Gastroesophageal sphincter (tissue), 3 donors: ENCODE results near the gene USP28.

Source experiments
- POLR2A ChIP-seq, 2 donors: fragments of 450-650 bp; IDR thresholded peaks; one replicate each; pipeline ENCODE4 v1.6.1; 2017; ENCODE audit warnings: antibody characterized with exemption in 2 of 2, mild to moderate bottlenecking in 2 of 2, moderate library complexity in 1 of 2
- POLR2AphosphoS5 ChIP-seq: sonication (generic); formaldehyde crosslinking; IDR thresholded peaks from one replicate; pipeline ENCODE4 v1.6.1; 2017; ENCODE audit warnings: antibody characterized with exemption
- TF ChIP-seq, protein P1 (sequence below), 4 experiments: fragments of 200-600 bp in 2 of 4; fragments of 450-650 bp in 2 of 4; sonication (generic) in 1 of 4; IDR thresholded peaks; one replicate each; pipeline ENCODE4 v1.5.1; 2017 to 2019; ENCODE audit warnings: antibody characterized with exemption in 4 of 4, mild to moderate bottlenecking in 2 of 4, moderate library complexity in 2 of 4

DNA sequence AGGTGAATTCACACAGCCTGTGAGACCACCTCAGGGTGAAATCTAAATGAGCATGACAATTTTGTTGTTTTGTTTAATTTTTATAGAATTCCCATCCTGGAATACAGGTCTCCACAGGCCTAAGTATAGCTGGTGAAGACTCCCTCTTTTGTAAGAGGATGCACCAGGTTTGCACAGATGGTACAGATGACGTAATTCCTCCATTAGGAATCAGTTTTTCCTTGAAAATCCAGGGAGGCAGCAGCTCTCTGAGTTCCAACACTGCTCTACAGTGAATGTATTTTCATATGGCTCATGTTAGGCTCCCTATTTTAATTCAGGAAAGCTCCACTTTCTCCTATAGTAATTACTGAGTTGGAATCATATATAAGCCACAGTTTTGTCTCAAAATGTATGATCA lies 47.2 kb downstream of the USP28 start:
- TF ChIP-seq POLR2AphosphoS5, result no peak
- no peak for TF ChIP-seq POLR2A (IDR thresholded peaks at IDR 0.05)
- TF ChIP-seq, protein P1, sequence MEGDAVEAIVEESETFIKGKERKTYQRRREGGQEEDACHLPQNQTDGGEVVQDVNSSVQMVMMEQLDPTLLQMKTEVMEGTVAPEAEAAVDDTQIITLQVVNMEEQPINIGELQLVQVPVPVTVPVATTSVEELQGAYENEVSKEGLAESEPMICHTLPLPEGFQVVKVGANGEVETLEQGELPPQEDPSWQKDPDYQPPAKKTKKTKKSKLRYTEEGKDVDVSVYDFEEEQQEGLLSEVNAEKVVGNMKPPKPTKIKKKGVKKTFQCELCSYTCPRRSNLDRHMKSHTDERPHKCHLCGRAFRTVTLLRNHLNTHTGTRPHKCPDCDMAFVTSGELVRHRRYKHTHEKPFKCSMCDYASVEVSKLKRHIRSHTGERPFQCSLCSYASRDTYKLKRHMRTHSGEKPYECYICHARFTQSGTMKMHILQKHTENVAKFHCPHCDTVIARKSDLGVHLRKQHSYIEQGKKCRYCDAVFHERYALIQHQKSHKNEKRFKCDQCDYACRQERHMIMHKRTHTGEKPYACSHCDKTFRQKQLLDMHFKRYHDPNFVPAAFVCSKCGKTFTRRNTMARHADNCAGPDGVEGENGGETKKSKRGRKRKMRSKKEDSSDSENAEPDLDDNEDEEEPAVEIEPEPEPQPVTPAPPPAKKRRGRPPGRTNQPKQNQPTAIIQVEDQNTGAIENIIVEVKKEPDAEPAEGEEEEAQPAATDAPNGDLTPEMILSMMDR (IDR thresholded peaks at IDR 0.05), result no peak
